Neural progenitor cell (in vitro differentiated cells): Measurements from ENCODE around the gene CD4. TPM values are rescaled to one million over a fixed set of nuclear protein-coding genes. Genes with fewer than 3 reads are reported as not detected.

ENCODE experiments used
- DNase-seq: peaks from one replicate; pipeline ENCODE4 v3.0.0-alpha.2; 2016; ENCODE audit warnings: low spot score
- H2AFZ ChIP-seq: fragments of 200-600 bp; sonication (generic); replicated peaks from 2 replicates; pipeline ENCODE4 v1.6.1; 2016; ENCODE audit warnings: antibody characterized with exemption
- H3F3A ChIP-seq: fragments of 200-600 bp; sonication (generic); 2 replicates; pipeline ENCODE4 v1.6.1; 2016; ENCODE audit warnings: antibody characterized with exemption, low read depth
- H3K27ac ChIP-seq: fragments of 200-600 bp; sonication (generic); 2 replicates; pipeline ENCODE4 v1.5.1; 2016; ENCODE audit warnings: mild to moderate bottlenecking
- H3K27me3 ChIP-seq: fragments of 200-600 bp; sonication (generic); 2 replicates; pipeline ENCODE4 v1.6.1; 2016; ENCODE audit warnings: mild to moderate bottlenecking, moderate library complexity
- H3K36me3 ChIP-seq: fragments of 200-600 bp; sonication (generic); 2 replicates; pipeline ENCODE4 v1.5.1; 2016
- H3K4me1 ChIP-seq: fragments of 200-600 bp; sonication (generic); 2 replicates; pipeline ENCODE4 v1.6.1; 2016; ENCODE audit warnings: mixed run types
- H3K4me2 ChIP-seq: fragments of 200-600 bp; sonication (generic); 2 replicates; pipeline ENCODE4 v1.6.1; 2016
- H3K4me3 ChIP-seq: fragments of 200-600 bp; sonication (generic); 2 replicates; pipeline ENCODE4 v1.5.1; 2016
- H3K79me2 ChIP-seq: fragments of 200-600 bp; sonication (generic); 2 replicates; pipeline ENCODE4 v1.6.1; 2016; ENCODE audit warnings: low read depth
- H3K9ac ChIP-seq: fragments of 200-600 bp; sonication (generic); 2 replicates; pipeline ENCODE4 v1.6.1; 2016
- H3K9me3 ChIP-seq: fragments of 200-600 bp; sonication (generic); 2 replicates; pipeline ENCODE4 v1.5.1; 2016; ENCODE audit warnings: low read depth
- H4K20me1 ChIP-seq: fragments of 200-600 bp; sonication (generic); 2 replicates; pipeline ENCODE4 v1.6.1; 2016; ENCODE audit warnings: low read depth
- H3K27ac Mint-ChIP-seq: 3 replicates; pipeline ENCODE4 v1.8.0; 2021; ENCODE audit warnings: mixed read lengths
- H3K27me3 Mint-ChIP-seq: 2 replicates; pipeline ENCODE4 v1.8.0; 2022; ENCODE audit warnings: low read depth, mild to moderate bottlenecking, inconsistent platforms, moderate library complexity, mixed read lengths; ENCODE audit not compliant: insufficient read depth
- H3K36me3 Mint-ChIP-seq: 3 replicates; pipeline ENCODE4 v1.8.0; 2021; ENCODE audit warnings: mixed read lengths
- H3K4me1 Mint-ChIP-seq: 3 replicates; pipeline ENCODE4 v1.8.0; 2021; ENCODE audit warnings: mixed read lengths
- H3K4me3 Mint-ChIP-seq: 3 replicates; pipeline ENCODE4 v1.8.0; 2021; ENCODE audit warnings: mild to moderate bottlenecking, moderate library complexity, mixed read lengths
- H3K9me3 Mint-ChIP-seq: 3 replicates; pipeline ENCODE4 v1.8.0; 2020; ENCODE audit warnings: mixed read lengths
- CTCF ChIP-seq: fragments of 200-600 bp; sonication (generic); IDR thresholded peaks from 2 replicates; pipeline ENCODE4 v1.5.1; 2017; ENCODE audit warnings: antibody characterized with exemption, mild to moderate bottlenecking
- EZH2 ChIP-seq: fragments of 200-600 bp; sonication (generic); IDR thresholded peaks from 2 replicates; pipeline ENCODE4 v1.6.1; 2017; ENCODE audit warnings: antibody characterized with exemption, mild to moderate bottlenecking, moderate library complexity
- EZH2phosphoT487 ChIP-seq: fragments of 200-600 bp; sonication (generic); IDR thresholded peaks from 2 replicates; pipeline ENCODE4 v1.6.1; 2017; ENCODE audit warnings: antibody characterized with exemption
- total RNA-seq: library from RNA; depleted of rRNA; stranded (reverse); fragments of >200 nt; gene quantifications from 2 replicates; pipeline ENCODE4 v1.2.3, GENCODE V29; 2015; ENCODE audit warnings: low replicate concordance

CD4 gene
- total RNA-seq, 1 donor from 2014 or later: 2.5 TPM

- Histone ChIP-seq H3F3A (peaks cover 70% of the 10 kb centered on the region), H3K4me3 (no peak overlapping the region), H3K36me3 (no peaks in the 10 kb centered on the region), H3K4me1 (peaks cover 41% of the 10 kb centered on the region), H2AFZ (no peak overlapping the region), H3K27me3 (no peaks in the 10 kb centered on the region), H3K9ac (no peak overlapping the region), H3K9me3 (no peaks in the 10 kb centered on the region), H3K4me2 (peak overlapping the region; percentile 55), H3K27ac (peak overlapping the region; percentile 92), H4K20me1 (peaks cover 16% of the 10 kb centered on the region), H3K79me2 (peaks cover 45% of the 10 kb centered on the region)
- peaks cover 63% of the 10 kb centered on the region for H3K4me1 Mint-ChIP-seq
- H3K36me3 Mint-ChIP-seq: peaks cover 5% of the 10 kb centered on the region
- H3K4me3 Mint-ChIP-seq: peak overlapping the region; percentile 82
- TF ChIP-seq EZH2 (no peak), EZH2phosphoT487 (no peak), CTCF (no peak)
- no peaks in the 10 kb centered on the region for H3K9me3 Mint-ChIP-seq
- H3K27me3 Mint-ChIP-seq: peaks cover 18% of the 10 kb centered on the region
- no peak for DNase-seq
- H3K27ac Mint-ChIP-seq: peak overlapping the region; percentile 100
These were observed 25.9 kb upstream of the CD4 start for GRCh38 chr12:6763380-6763779.

GRCh38 chr12:6764011-6764828 lies 25.1 kb upstream of the CD4 start:
- H3K4me2 ChIP-seq: peak overlapping the region; percentile 89
- H2AFZ ChIP-seq: no peak overlapping the region
- peaks cover 34% of the 10 kb centered on the region for H3K4me1 ChIP-seq
- peaks cover 63% of the 10 kb centered on the region for H3K4me1 Mint-ChIP-seq
- no peak for TF ChIP-seq EZH2
- H3K27me3 Mint-ChIP-seq: peaks cover 20% of the 10 kb centered on the region
- H3K27ac ChIP-seq: peak overlapping the region; percentile 92
- H3K4me3 ChIP-seq: peak overlapping the region; percentile 100
- H4K20me1 ChIP-seq: peaks cover 23% of the 10 kb centered on the region
- H3K79me2 ChIP-seq: peaks cover 53% of the 10 kb centered on the region
- peak; percentile 97 for DNase-seq
- peak overlapping the region; percentile 82 for H3K4me3 Mint-ChIP-seq
- no peaks in the 10 kb centered on the region for H3K27me3 ChIP-seq
- peaks cover 70% of the 10 kb centered on the region for H3F3A ChIP-seq
- no peaks in the 10 kb centered on the region for H3K9me3 Mint-ChIP-seq
- no peaks in the 10 kb centered on the region for H3K36me3 ChIP-seq
- no peak overlapping the region for H3K9ac ChIP-seq
- H3K9me3 ChIP-seq: no peaks in the 10 kb centered on the region
- H3K27ac Mint-ChIP-seq: peak overlapping the region; percentile 100
- peaks cover 6% of the 10 kb centered on the region for H3K36me3 Mint-ChIP-seq

- Histone ChIP-seq H4K20me1 (peaks cover 32% of the 10 kb centered on the region), H3K4me3 (peak overlapping the region; percentile 100), H2AFZ (no peak overlapping the region), H3K9me3 (no peaks in the 10 kb centered on the region), H3K36me3 (no peaks in the 10 kb centered on the region), H3K27ac (peak overlapping the region; percentile 83), H3K9ac (no peak overlapping the region), H3F3A (peaks cover 71% of the 10 kb centered on the region), H3K4me2 (peak overlapping the region; percentile 89), H3K27me3 (no peaks in the 10 kb centered on the region), H3K79me2 (peaks cover 63% of the 10 kb centered on the region), H3K4me1 (peaks cover 34% of the 10 kb centered on the region)
- no peak for TF ChIP-seq EZH2phosphoT487
- no peak for TF ChIP-seq CTCF
- TF ChIP-seq EZH2: no peak
- DNase-seq: peak; percentile 41
- Mint-ChIP-seq H3K4me3 (peak overlapping the region; percentile 82), H3K4me1 (peaks cover 62% of the 10 kb centered on the region), H3K27me3 (peaks cover 20% of the 10 kb centered on the region), H3K27ac (peak overlapping the region; percentile 61), H3K9me3 (no peaks in the 10 kb centered on the region), H3K36me3 (peaks cover 10% of the 10 kb centered on the region)
These were observed 24.2 kb upstream of the CD4 start for GRCh38 chr12:6765048-6765633.
